MM.1S (cell line): Measurements from ENCODE around the gene TMEM43.

ENCODE experiments used
- DNase-seq: peaks from one replicate; pipeline ENCODE4 v3.0.0-alpha.2; 2015
- H2AFZ ChIP-seq: fragments of 300-600 bp; sonication (generic); 2 replicates; pipeline ENCODE4 v1.6.0; 2016; ENCODE audit warnings: antibody characterized with exemption, low read length
- H3F3A ChIP-seq: fragments of 300-600 bp; sonication (generic); 2 replicates; pipeline ENCODE4 v1.6.1; 2016; ENCODE audit warnings: mild to moderate bottlenecking, antibody characterized with exemption, low read length, moderate library complexity, mixed read lengths; ENCODE audit not compliant: insufficient read depth
- H3K27ac ChIP-seq: fragments of 300-600 bp; sonication (generic); 2 replicates; pipeline ENCODE4 v1.5.1; 2016; ENCODE audit warnings: mild to moderate bottlenecking, low read length
- H3K27me3 ChIP-seq: fragments of 300-600 bp; sonication (generic); replicated peaks from 2 replicates; pipeline ENCODE4 v1.6.0; 2016; ENCODE audit warnings: low read length; ENCODE audit not compliant: insufficient read depth
- H3K36me3 ChIP-seq: fragments of 300-600 bp; sonication (generic); replicated peaks from 2 replicates; pipeline ENCODE4 v1.6.1; 2016; ENCODE audit warnings: mild to moderate bottlenecking, low read length, mixed read lengths; ENCODE audit not compliant: insufficient read depth
- H3K4me1 ChIP-seq: fragments of 300-600 bp; sonication (generic); 2 replicates; pipeline ENCODE4 v1.6.1; 2016; ENCODE audit warnings: low read length, mixed read lengths
- H3K4me2 ChIP-seq: fragments of 300-600 bp; sonication (generic); 2 replicates; pipeline ENCODE4 v1.6.0; 2016; ENCODE audit warnings: low read depth, low read length
- H3K4me3 ChIP-seq: fragments of 300-600 bp; sonication (generic); 2 replicates; pipeline ENCODE4 v1.5.1; 2016; ENCODE audit warnings: low read length, mixed read lengths
- H3K79me2 ChIP-seq: fragments of 300-600 bp; sonication (generic); 2 replicates; pipeline ENCODE4 v1.6.1; 2016; ENCODE audit warnings: mixed run types, low read length, mixed read lengths
- H3K9ac ChIP-seq: fragments of 300-600 bp; sonication (generic); 2 replicates; pipeline ENCODE4 v1.6.1; 2016; ENCODE audit warnings: low read length, mixed read lengths
- H3K9me2 ChIP-seq: fragments of 300-600 bp; sonication (generic); replicated peaks from 2 replicates; pipeline ENCODE4 v1.6.1; 2016; ENCODE audit warnings: mild to moderate bottlenecking, low read length, mixed read lengths; ENCODE audit not compliant: insufficient read depth
- H3K9me3 ChIP-seq: fragments of 300-600 bp; sonication (generic); replicated peaks from 2 replicates; pipeline ENCODE4 v1.6.1; 2016; ENCODE audit warnings: mild to moderate bottlenecking, low read length, mixed read lengths; ENCODE audit not compliant: insufficient read depth
- H4K20me1 ChIP-seq: fragments of 300-600 bp; sonication (generic); 2 replicates; pipeline ENCODE4 v1.6.1; 2016; ENCODE audit warnings: mild to moderate bottlenecking, low read length, moderate library complexity, mixed read lengths; ENCODE audit not compliant: insufficient read depth
- CTCF ChIP-seq: fragments of 300-600 bp; sonication (generic); IDR thresholded peaks from 2 replicates; pipeline ENCODE4 v1.5.1; 2016; ENCODE audit warnings: antibody characterized with exemption, low read length, mixed read lengths
- EZH2 ChIP-seq: fragments of 300-600 bp; sonication (generic); optimal IDR thresholded peaks from 2 replicates; pipeline ENCODE3; 2017; ENCODE audit warnings: low read depth, mild to moderate bottlenecking, antibody characterized with exemption, low read length, mixed read lengths
- EZH2phosphoT487 ChIP-seq: fragments of 300-600 bp; sonication (generic); IDR thresholded peaks from 2 replicates; pipeline ENCODE4 v1.6.1; 2018; ENCODE audit warnings: antibody characterized with exemption, low read length

The TMEM43 gene

GRCh38 chr3:14129296-14129695 is 4.4 kb downstream of the TMEM43 start:
- H3K27me3 ChIP-seq: no peaks in the 10 kb centered on the region
- H3K9ac ChIP-seq: no peak overlapping the region
- H3K9me2 ChIP-seq: no peaks in the 10 kb centered on the region
- DNase-seq: no peak
- H3K9me3 ChIP-seq: no peaks in the 10 kb centered on the region
- no peak overlapping the region for H3K4me3 ChIP-seq
- H3F3A ChIP-seq: peaks cover 11% of the 10 kb centered on the region
- H3K36me3 ChIP-seq: peaks cover 33% of the 10 kb centered on the region
- TF ChIP-seq CTCF: no peak
- no peak for TF ChIP-seq EZH2
- H3K79me2 ChIP-seq: peaks cover 50% of the 10 kb centered on the region
- no peak overlapping the region for H3K27ac ChIP-seq
- peaks cover 9% of the 10 kb centered on the region for H3K4me1 ChIP-seq
- no peak overlapping the region for H3K4me2 ChIP-seq
- H2AFZ ChIP-seq: no peak overlapping the region
- H4K20me1 ChIP-seq: no peaks in the 10 kb centered on the region

- H3K36me3 ChIP-seq: peaks cover 33% of the 10 kb centered on the region
- no peaks in the 10 kb centered on the region for H3K9me2 ChIP-seq
- H3K4me1 ChIP-seq: peaks cover 9% of the 10 kb centered on the region
- peaks cover 45% of the 10 kb centered on the region for H3K79me2 ChIP-seq
- no peaks in the 10 kb centered on the region for H3K27me3 ChIP-seq
- no peaks in the 10 kb centered on the region for H4K20me1 ChIP-seq
- DNase-seq: no peak
- H3F3A ChIP-seq: peaks cover 8% of the 10 kb centered on the region; the same call in 1 of the 2 replicates
- H3K27ac ChIP-seq: no peak overlapping the region
- H3K4me3 ChIP-seq: no peak overlapping the region
- H3K4me2 ChIP-seq: no peak overlapping the region
- no peak for TF ChIP-seq EZH2phosphoT487
- no peak for TF ChIP-seq EZH2
- TF ChIP-seq CTCF: no peak
- H2AFZ ChIP-seq: no peak overlapping the region
- no peak overlapping the region for H3K9ac ChIP-seq
- no peaks in the 10 kb centered on the region for H3K9me3 ChIP-seq
Observed at GRCh38 chr3:14130230-14130629, 5.4 kb downstream of the TMEM43 start.

- Histone ChIP-seq H3K27me3 (no peaks in the 10 kb centered on the region), H3F3A (peaks cover 3% of the 10 kb centered on the region; the same call in 1 of the 2 replicates), H3K9me3 (no peaks in the 10 kb centered on the region), H3K4me3 (no peak overlapping the region), H4K20me1 (no peaks in the 10 kb centered on the region), H3K27ac (no peak overlapping the region), H3K9me2 (no peaks in the 10 kb centered on the region), H2AFZ (no peak overlapping the region), H3K4me2 (no peak overlapping the region), H3K79me2 (peaks cover 40% of the 10 kb centered on the region), H3K9ac (no peak overlapping the region), H3K36me3 (peaks cover 33% of the 10 kb centered on the region), H3K4me1 (peaks cover 9% of the 10 kb centered on the region)
- TF ChIP-seq EZH2phosphoT487 (no peak), EZH2 (no peak), CTCF (no peak)
- DNase-seq: no peak
Observed at GRCh38 chr3:14130707-14131106, 5.9 kb downstream of the TMEM43 start.
